GM10847 (cell line): ENCODE data around the gene GCSH.

Source experiments
- POLR2A ChIP-seq: IDR thresholded peaks from 2 replicates; pipeline ENCODE4 v1.6.1; 2011; ENCODE audit not compliant: insufficient read length; ENCODE audit errors: extremely low read depth

The GCSH gene

GRCh38 chr16:81095953-81096714 is at the start of gene GCSH:
Gene GCSH, minus strand, starts transcription at chr16:81096395. Its CDS starts 117 bp downstream, at chr16:81096278.
- peak; percentile 22 for TF ChIP-seq POLR2A

- TF ChIP-seq POLR2A, result no peak
Measured at GRCh38 chr16:81143921-81144471, 47.8 kb upstream of the GCSH start.

DNA sequence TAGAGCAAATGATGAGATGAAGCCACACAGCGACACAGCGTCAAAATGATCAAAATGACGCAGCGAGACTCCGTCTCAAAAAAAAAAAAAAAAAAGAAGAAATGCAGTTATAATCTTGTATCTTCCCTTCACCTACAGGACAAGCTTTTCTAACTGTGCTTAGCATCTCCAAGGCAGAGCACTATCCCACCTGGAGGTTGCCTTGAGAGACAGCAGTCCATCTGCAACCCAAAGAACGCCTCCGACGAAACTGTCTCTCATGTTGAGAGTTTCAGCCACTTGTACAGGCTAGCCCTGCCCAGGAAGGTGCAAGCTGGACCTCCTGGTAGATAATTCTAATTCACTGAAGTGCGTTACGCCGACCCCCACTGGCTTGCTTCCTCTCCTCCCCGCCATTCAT is 46.7 kb upstream of the GCSH start:
- no peak for TF ChIP-seq POLR2A

DNA sequence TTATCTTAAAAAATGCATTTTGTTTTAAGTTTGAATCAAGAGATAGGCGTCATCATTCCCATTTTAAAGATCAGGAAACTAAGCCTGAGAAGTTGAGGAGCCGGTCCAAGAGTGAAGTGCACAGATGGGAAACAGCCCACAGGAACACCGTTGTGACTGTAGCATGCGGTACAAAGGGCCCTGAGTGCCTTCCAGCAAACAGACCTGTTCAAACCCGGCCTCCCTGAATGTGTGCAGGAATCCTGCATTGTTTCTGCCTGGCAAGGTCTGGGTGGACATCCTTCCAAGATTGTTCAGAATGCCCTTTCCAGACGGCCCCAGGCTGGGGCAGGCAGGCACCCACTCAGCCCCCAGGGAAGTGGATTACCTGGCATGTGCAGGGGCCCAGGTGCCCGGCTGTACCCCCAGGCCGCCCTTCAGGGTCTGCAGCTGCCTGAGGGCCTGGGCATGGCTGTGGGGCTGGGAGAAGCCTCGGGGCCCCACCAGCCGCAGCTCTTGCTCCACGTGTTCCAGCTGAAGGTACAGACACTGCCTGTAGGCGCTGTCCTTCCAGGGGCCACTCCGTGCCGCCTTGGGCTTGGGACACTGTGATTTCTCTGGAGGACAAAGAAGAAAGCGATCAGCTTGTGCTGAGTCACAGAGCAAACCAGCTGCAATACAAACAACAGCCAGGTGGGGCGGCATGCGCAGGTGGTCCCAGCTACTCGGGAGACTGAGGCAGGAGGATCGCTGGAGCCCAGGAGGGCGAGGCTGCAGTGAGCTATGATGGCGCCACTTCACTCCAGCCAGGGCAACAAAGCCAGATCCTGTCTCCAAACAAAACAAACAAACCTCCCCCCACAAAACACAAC is 45.0 kb upstream of the GCSH start:
- no peak for TF ChIP-seq POLR2A

GRCh38 chr16:81138831-81139557 is 42.8 kb upstream of the GCSH start:
- no peak for TF ChIP-seq POLR2A

- TF ChIP-seq POLR2A, result no peak
Measured at GRCh38 chr16:81137754-81138153, 41.6 kb upstream of the GCSH start.

DNA sequence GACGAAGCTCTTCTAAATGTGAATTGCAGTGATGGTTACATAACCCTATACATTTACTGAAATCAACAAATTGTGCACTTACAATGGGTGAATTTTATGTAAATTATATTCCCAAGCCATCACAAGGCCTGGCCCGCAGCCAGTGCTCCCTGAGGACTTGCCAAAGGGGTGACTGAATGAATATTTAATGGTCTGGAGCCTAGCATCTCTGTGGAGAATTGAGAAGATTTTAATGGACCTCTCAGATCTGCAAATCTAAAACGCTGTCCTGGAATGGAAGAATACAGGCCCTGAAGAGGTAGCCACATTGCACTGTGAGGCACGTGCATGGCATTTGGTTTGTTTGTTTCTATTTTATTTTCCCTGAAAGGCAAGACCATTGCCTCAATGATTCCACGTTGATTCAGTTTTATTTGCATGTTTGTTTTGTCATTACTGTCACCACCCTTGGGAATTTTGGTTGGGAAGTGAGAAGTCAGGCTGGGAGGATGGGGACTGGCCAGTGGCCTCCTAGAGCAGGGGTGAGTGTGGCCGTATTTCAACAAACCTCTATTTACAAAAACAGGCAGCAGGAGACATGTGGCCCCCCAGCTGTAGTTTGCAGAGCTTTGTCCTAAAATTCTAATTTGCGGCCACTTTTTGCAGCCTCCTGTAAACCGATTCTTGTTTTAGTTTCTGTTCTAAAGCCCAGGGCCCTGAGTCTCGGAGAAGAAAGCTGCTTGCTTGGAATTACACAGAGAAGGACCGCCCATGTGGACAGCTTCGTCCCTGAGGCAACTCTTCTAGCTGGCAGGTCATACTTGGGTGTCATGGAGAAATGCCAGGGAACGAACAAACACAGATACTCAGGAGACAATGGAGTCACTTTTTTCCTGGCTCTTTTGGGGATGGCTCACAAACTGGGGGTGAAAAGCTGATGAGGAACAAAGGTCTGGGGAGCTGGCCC is 40.5 kb upstream of the GCSH start:
- no peak for TF ChIP-seq POLR2A

DNA sequence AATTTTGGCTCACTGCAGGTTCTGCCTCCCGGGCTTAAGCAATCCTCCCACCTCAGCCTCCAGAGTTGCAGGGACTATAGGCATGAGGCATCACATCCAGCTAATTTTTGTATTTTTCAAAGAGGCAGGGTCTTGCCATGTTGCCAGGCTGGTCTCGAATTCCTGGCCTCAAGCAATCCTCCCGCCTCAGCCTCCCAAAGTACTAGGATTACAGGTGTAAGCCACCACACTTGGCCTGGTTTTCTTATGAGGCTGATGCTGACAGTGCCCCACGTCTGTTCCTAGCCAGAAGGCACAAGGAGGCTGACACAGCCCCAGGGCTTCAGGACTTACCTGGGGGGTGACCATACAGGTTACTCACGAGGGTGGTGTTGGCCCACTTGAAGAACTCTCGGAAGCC is 33.9 kb upstream of the GCSH start:
- no peak for TF ChIP-seq POLR2A

- TF ChIP-seq POLR2A, result no peak
Measured at GRCh38 chr16:81128726-81129524, 32.7 kb upstream of the GCSH start.

GRCh38 chr16:81127051-81127450 is 30.9 kb upstream of the GCSH start:
- TF ChIP-seq POLR2A, result no peak

GRCh38 chr16:81123092-81123852 is 27.1 kb upstream of the GCSH start:
- TF ChIP-seq POLR2A, result no peak

DNA sequence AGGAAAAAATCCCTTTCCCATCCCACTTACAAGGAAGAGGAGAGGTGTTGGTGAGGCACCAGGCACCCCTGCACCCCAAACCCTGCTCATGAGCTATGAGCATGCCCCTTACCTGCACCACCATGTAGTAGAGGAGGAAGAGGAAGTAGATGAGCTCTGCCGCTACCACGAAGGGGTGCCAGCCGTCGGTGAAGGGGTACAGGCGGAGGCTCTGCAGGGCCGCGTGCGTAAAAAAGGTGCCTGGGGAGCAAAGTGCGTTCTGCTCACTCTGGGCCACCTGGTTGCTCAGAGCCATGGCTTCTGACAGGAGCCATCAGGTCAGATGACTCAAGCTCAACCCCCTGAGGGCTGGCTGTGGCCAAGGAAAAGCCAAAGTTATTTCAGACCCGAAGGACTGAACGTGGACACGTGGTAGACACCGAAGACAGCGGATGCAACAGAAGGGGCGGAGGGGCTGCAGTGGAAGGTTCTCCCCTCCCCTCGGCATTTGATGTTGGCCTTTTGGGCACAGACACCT is 25.3 kb upstream of the GCSH start:
- no peak for TF ChIP-seq POLR2A
